SHP77 (cell line): Measurements from ENCODE around the gene MFSD12.
"Not testable (repeated sequence)": the region's sequence is repeated elsewhere in the genome, so short reads cannot be mapped to it uniquely, and the experiment has no call there.

Source experiments
- DNase-seq, 2 experiments: peaks; one replicate each; lab custom pipeline; 2025; lab: John Stamatoyannopoulos, UW

Gene MFSD12

GRCh38 chr19:3522421-3523360 lies 34.7 kb downstream of the MFSD12 start:
- DNase-seq = no peak

GRCh38 chr19:3521104-3521445 lies 36.3 kb downstream of the MFSD12 start:
- DNase-seq = no peak

GRCh38 chr19:3520166-3521103 lies 37.0 kb downstream of the MFSD12 start:
- no peak for DNase-seq

GRCh38 chr19:3519126-3519525 lies 38.3 kb downstream of the MFSD12 start:
- no peak for DNase-seq

- no peak for DNase-seq
Measured at GRCh38 chr19:3518659-3519058, 38.7 kb downstream of the MFSD12 start.

- DNase-seq = no peak
Measured at GRCh38 chr19:3518255-3518654, 39.1 kb downstream of the MFSD12 start.

- DNase-seq = no peak
Measured at GRCh38 chr19:3517638-3518037, 39.7 kb downstream of the MFSD12 start.

- DNase-seq = peak; percentile 96 to 97
Measured at GRCh38 chr19:3516675-3517207, 40.6 kb downstream of the MFSD12 start.

GRCh38 chr19:3515891-3516422 lies 41.4 kb downstream of the MFSD12 start:
- DNase-seq = no peak

GRCh38 chr19:3514930-3515329 lies 42.5 kb downstream of the MFSD12 start:
- DNase-seq = no peak

GRCh38 chr19:3513229-3514140 lies 43.9 kb downstream of the MFSD12 start:
- no peak for DNase-seq

- no peak for DNase-seq
Measured at GRCh38 chr19:3512562-3513228, 44.7 kb downstream of the MFSD12 start.

- DNase-seq = no peak
Measured at GRCh38 chr19:3511506-3512251, 45.7 kb downstream of the MFSD12 start.

- DNase-seq = no peak
Measured at GRCh38 chr19:3510727-3511126, 46.7 kb downstream of the MFSD12 start.

GRCh38 chr19:3509566-3509989 lies 47.8 kb downstream of the MFSD12 start:
- DNase-seq = no peak

GRCh38 chr19:3508771-3509535 lies 48.4 kb downstream of the MFSD12 start:
- DNase-seq = no peak

GRCh38 chr19:3508121-3508661 lies 49.2 kb downstream of the MFSD12 start:
- not testable (repeated sequence) for DNase-seq

GRCh38 chr19:3507371-3508120 lies 49.8 kb downstream of the MFSD12 start:
- no peak for DNase-seq
